ENCODE data around the gene DHPS.
"Not testable (repeated sequence)": the region's sequence is repeated elsewhere in the genome, so short reads cannot be mapped to it uniquely, and the experiment has no call there.

The DHPS gene

DNA sequence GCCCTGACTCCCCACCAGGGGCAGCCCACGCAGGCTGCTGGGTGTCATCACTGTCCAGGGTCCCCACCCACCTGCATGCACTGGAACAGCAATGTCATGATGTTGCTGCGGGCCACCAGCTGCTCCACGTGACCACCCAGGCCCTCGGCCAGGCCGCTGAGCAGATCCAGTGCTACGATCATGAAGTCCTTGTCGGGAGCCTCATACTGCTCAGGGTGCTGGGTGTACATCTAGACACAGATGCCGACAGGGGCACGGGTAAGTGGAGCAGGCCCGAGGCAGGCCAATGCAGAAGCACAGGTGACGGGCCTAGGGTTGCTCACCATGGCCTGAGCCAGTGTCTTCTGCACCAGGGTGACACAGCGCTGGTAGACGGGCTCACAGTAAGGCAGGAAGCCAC is 23.5 kb upstream of the DHPS start:
- no peak for DNase-seq

DNA sequence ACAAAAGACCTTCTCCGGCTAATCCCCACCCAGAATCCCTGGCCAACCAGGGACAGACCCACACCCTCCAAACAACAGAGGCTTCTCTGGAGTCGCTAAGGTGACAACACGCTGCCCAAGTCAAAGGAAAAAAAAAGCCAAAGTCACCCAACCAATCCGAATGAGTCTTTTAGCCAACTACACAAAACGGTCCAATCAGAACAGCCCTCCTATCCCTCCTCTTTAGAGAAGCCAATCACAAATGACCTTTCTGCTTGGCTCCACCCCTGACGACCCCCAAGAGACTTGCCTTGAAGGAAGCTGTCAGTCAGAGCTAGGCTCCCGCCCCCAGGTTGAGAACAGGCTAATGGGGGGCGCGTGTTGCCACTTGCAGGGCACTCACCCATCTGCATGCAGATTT is 21.4 kb upstream of the DHPS start:
- DNase-seq: no peak

DNA sequence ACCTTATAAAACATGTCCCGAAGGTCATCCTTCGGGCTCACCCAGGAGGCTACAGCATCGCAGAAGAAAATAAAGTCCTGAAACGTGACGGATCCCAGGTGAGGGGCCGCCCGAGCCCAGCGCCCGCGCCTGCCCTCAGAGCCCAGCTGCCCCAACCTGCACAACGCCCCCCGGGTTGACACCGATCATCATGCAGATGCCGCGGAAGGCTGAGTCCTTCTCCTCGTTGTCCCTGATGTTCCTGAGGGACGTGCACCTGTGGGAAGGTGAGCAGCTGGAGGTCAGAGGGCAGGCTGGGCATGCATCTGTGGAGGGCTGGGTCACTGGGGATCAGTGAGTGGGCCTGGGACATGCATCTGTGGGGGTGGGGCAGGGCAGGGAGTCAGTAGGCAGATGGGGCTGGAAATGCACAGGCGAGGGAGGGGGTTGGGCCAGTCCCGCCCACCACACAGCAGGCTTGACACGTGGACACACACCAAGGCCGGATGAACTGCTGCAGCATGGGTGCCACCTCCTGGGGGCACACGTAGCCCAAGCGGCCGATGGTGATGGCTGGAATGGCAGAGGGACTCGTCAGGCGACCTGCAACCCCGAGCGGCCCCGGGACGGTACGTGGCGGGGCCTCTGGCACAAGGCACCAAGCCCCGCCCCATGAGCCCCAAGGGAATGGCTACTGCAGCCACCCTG is 20.1 kb upstream of the DHPS start:
- no peak for DNase-seq

DNA sequence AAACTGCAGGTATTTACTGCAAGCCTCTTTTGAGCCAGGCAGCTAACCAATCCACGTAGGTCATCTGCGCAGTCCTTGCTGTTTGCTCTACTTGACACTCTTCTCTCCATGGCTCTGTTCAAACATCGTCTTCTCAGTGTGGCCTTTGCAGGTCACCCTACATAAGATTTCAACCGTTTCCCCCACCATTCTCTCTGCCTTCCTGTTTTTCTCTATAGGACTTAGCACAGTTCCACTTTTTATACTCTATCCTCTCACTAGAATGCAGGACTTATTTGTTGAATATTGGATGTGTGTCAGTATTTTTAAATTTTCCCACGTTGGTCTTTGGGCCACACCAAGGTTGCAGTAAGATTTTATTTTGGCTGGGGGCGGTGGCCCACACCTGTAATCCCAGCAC is 16.5 kb upstream of the DHPS start:
- no peak for DNase-seq

DNA sequence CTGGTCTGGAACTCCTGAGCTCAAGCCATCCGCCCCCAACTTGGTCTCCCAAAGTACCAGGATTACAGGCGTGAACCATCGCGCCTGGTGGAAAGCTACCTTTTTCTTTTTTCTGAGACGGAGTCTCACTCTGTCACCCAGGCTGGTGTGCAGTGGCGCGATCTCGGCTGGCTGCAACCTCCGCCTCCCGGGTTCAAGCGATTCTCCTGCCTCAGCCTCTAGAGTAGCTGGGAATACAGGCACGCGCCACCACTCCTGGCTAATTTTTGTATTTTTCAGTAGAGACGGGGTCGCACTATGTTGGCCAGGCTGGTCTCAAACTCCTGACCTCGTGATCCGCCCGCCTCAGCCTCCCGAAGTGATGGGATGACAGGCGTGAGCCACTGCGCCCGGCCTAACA is 15.7 kb upstream of the DHPS start:
- DNase-seq: not testable (repeated sequence)

DNA sequence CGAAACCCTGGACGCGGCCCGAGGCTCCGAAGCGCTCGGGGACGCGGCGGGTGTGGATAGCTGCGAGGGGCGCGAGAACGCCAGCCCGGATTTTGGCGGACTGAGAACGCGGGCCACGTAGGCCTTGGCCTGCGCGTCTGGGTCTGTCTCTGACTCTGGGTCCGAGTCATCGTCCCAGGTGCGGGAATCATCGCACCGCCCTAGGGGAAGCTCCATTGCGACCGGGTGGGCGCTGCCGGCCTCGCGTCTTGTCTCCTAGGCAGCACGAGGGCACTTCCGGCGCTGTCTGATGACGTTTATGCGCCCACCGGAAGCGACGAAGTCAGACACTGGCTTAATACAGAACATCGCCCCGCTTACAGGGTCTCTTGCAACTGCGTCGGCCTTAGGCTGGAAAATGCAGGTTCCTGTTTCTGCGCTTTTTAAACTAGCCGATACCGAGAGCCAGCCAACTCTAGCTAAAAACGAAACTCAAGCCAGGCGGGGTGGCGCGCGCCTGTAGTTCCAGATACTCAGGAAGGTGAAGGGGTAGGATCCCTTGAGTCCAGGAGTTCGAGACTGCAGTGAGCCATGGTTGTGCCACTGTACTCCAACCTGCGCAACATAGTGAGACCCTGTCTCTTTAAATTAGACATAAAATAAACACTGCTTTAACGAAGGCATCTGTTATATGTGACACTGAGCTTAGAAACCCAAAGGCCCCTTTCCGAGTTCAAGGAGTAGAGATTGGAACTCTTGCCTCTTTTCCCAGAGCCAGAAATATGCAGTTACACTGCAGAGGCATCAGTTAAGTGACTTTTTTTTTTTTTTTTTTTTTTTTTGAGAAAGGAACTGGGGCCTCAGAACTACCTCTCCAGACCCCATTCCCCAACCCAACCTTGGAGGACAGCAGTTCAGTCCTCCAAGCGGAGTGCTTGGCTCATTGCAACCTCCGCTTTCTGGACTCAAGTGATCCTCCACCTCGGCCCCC is 15.0 kb upstream of the DHPS start, which contains the start of gene FBXW9:
FBXW9 (minus strand) TSS at position 266 of the 970 bp plus-strand sequence; CDS start at position 216, 50 bp downstream.
- peak; percentile 96 for DNase-seq

DNA sequence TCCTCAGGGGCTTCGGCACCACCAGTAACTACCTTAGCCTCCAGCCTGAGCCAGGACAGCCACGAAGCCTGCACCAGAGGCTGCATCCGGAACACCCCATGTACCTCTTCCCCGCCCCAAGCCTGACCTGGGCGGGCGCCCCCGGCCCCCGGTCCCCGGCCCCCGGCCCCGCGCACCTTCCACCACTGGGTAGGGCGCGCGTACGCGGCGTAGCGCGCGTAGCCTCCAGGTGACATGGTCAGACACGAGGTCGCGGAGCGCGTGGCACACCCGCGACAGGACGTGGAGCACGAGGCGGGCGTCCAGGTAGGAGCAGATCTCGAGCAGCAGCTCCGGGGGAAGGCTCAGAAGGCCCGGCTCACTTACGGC is 14.3 kb upstream of the DHPS start:
- no peak for DNase-seq

DNA sequence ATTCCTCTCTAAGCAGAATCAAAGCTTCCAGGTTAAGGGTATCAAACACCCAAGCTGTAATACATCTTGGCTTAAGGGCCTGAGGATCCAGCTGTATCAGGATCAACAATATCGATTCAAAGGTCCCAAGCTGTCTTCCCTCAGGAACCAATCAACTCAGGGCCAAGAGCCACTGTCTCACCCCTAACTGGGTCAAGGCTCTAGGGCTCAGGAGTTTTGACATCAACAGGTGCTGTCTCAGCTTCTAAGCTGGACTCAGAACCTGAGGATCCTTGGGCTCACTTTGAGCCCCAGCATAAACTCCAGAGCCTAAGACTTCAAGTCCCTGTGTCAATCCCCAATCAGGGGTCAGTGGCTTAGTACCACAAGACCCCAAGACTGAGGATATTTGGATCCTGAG is 13.8 kb upstream of the DHPS start:
- DNase-seq: no peak

DNA sequence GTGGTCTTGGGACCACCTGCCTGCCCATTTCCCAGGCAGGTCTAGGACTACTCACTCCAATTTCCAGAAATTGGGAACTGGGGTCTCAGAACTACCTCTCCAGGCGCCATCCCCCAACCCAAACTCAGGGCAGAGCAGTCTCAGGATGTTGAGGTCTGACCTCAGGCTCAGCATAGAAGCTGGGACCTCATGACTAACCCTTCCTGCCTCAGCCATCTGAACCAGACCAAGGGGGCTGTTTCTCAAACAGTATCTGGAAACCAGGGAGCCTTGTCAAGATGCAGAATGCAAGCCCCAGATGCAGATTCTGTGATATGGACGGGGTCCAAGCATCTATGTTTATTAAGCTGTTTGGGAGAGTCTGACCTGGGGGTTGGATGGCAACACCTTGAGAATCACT is 13.4 kb upstream of the DHPS start:
- DNase-seq: no peak

DNA sequence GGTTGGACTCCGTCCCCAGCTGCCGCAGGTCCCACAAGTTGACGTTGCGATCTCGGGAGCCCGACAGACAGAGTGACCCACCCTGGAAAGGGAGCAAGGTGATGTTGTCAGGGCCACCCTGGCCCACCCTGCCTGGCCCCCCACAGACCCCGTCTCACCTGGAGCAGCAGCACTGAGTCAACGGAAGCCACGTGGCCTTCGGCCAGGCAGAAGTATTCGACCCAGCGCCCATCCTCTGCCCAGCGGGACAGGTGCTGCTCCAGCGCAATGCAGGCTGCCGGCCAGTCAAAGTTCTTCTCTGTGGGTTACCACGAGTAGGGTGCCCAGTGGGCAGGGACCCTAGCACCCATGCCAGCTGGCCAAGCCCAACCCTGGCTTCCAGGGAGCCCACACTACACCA is 13.0 kb upstream of the DHPS start:
- no peak for DNase-seq

DNA sequence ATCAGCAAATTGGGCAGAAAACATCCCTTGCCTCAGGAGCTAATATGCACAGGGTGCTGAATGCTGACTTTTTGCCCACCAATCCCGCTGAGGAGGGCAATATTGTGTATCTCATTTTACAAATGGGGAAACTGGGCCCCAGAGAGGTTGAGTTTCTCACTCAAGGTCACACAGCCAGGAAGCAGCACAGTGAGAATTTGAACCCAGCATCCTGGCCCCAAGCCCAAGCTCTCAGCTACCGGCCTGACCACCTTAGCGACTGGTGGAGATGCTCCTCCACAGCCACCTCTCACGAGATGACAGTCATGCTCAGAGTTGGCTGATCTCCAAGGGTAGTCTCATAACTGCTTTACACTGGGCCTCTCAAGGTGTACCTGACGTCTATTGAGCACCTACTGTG is 11.3 kb upstream of the DHPS start:
- DNase-seq: no peak

DNA sequence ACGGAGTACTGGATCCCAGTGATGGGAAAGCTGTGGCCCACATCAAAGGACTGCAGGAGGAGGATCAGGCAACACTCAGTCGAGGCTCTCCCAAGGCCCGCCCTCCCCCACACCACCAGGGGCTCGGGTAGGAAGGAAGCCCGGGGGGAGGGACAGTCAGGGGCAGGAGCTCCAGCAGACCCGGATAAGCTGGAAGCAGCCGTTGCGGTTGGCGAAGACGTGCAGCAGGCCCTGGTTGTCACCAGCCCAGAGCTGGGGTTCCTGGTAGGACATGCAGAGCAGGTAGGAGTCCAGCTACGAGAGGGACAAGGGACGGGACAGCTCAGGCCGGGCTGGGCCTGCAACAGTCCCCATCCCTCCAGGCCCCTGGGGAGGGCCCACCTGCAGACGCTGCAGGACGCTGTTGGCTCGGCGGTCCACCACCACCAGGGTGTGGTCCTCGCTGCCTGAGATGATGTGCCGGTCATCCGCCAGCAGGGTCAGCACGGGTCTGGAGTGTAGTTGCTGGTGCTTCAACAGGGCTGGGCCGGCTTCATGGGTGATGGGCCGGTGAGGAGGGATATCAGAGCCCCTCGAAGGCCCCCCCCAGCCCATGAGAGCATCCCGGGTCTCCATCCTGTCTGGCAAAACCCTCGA is 8.0 kb upstream of the DHPS start:
- DNase-seq: no peak

DNA sequence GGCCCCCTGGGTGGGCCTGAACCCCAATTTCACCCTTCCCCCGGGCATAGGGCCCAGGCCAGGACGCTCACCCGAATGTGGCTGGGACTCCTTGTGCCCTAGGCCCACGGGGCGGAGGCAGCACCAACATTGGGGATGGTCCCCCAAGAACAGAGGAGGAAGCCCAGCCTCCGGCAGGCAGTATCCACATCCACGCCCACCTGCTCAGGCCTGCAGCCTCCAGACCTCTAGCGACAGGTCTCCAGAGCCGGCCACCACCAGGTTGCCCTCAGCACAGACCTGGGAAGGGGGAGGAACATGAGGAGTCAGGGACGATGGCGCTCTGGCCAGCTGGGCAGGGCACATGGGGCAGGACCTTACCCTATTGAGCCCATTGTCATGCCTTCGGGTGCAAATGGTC is 7.3 kb upstream of the DHPS start:
- no peak for DNase-seq

DNA sequence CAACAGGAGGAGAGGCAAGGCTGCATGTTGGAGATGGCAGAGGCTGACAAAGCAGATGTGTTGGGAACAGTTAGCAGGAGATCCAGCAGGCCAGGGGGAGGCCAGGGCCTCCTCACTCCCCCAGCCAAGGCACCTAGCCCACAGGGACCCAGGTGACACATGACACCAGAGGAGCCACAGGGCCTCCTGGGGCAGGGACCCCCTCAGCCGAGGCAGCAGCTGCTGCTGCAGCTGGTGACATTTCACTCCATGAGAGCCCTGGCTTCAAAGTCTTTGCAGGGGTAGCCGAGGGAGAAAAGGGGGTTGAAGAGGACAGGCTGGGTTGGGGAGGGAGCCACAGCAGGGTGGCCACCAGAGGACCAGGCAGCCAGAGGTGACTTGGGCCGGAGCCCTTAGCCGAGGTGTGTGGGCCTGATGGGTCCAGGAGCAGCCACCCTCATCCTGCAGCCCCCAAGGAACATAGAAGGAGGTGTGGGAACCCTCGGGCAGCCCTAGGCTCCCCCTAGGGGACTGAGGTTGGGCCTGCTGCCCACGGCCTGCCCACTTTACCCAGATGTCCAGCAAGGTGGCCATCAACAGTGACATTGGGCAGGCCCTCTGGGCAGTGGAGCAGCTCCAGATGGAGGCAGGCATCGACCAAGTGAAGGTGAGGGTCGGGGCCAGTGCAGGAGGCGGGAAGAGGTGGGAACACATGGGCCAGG is 6.0 kb upstream of the DHPS start, which contains the start of gene GNG14:
GNG14 (plus strand) TSS at position 503 of the 701 bp plus-strand sequence; CDS start at position 554, 51 bp downstream.
- no peak for DNase-seq

DNA sequence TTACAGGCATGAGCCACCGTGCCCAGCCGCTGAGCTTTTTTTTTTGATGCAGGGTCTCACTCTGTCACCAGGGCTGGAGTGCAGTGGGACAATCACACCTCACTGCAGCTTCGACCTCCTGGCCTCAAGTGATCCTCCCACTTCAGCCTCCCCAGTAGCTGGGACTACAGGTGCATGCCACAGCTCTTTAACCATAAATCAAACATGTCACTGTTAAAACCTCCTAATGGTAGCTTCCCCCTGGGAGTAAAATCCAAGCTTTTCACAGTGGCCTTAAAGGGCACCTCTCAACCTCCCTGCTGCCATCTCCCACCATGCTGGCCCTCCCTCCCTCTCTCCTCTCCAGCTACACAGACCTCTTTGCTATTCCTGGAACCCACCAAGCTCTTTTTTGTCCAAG is 4.2 kb upstream of the DHPS start:
- no peak for DNase-seq

DNA sequence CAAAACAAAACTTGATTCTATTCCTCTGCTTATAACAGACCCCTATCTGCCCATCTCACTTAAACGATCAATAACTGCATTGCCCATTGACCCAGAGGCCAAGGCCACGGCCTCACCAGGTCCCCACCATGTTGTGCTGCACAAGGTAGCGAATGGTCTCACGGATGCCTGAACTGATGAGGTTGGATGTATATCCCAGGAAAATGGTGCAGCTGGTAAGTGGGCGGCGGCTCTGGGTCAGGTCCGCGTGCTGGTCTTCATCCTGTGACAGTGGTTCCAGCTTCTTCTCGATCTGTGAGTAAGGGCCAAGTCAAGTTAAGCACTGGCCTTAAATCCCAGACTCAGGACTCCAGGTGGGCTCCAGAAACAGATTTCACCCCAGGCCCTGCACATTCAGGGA is 1.6 kb downstream of the DHPS start:
- DNase-seq: no peak

DNA sequence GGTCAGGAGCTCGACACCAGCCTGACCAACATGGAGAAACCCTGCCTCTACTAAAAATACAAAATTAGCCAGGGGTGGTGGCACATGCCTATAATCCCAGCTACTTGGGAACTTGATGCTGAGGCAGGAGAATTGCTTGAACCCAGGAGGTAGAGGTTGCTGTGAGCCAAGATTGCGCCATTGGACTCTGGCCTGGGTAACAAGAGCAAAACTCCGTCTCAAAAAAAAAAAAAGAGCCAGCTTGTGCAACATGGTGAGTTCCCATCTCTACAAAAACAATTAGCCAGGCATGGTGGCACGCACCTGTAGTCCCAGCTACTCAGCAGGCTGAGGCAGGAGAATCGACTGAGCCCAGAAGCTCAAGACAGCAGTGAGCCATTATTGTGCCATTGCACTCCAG is 3.6 kb downstream of the DHPS start:
- DNase-seq: not testable (repeated sequence)

DNA sequence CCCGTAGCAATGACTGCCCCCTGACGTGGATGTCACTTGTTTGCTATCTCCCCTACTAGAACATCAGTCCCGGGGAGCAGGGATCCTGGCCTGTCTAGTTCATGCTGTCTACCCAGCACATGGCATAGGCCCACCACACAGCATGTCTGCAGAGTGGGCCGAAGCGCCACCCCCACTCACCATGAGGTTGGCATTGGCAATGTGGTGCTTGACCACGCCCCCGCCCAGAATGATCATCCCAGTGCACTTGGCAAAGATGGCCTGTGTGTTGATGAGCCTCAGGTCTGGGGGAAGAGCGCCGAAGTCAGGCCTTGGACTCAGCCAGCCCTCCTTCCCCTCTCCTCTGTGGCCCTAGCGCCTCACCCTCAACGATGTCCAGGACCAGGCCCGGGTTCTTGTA is 4.8 kb downstream of the DHPS start:
- no peak for DNase-seq

DNA sequence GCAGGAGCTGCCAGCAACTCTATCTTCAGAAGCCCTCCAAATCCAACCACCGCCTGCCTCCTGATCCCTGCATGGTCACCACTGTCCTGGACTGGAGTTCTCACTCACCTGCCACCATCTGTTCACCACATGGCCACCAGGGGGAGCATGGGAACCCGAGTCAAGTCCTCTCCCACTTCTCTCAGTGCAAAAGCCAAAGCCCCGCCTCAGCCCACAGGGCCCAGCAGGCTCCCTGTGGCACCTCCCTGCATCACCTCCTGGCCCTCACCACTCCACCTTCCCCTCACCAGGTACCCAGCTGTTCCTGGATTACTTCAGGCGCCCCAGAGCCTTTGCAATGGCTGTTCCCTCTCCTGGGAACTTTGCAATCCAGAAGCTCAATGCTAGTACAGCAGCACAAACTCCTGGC is 5.3 kb downstream of the DHPS start:
- peak; percentile 88 for DNase-seq

DNA sequence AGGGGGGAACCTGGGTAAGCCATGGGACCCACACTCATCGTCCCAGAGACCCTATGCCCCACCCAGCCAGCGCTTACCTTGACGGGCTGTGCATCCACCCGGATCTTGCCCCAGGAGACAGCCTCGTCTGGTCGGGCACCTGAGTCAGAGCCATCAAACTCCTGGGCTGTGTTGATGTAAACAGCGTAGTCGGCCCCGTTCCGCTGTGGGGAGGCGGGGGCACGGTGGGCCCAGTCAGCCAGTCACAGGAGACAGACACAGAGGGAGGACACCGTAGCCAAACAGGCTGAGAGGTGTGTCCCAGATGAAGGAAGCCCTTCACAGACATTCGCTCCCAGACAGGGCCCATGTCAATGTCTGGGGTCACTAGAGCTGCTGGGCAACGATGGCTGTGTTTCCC is 5.7 kb downstream of the DHPS start:
- DNase-seq: no peak

DNA sequence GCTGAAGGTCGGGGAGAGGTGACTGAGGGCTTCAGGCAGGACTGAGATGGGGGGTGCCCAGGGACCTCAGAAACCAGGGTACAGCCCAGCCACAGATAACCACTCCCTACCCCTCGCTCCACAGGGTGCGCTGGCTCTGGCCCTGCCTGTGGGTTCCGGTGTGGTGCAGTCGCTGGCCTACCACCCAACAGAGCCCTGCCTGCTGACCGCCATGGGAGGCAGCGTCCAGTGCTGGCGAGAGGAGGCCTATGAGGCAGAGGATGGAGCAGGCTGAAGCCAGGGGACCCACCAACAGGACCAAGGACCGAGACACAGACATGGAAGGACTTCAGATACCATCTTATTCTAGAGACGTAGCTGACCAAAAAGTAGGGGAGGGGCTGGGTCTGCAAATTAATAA is 6.3 kb downstream of the DHPS start:
- no peak for DNase-seq

DNA sequence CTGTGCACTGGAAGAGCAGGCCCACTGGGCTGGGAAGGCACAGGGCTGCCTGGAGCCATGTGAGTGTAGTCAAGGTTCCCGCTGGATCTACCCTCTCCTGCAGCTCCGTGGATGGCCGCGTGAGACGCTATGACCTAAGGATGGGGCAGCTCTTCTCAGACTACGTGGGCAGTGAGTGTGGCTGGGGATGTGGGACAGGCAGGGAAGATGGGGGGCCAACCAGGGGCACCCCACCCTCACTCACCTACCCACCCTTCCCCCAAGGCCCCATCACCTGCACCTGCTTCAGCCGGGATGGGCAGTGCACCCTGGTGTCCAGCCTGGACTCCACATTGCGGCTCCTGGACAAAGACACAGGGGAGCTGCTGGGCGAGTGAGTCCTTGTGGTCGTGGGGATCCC is 8.9 kb downstream of the DHPS start:
- DNase-seq: no peak

All from activated naive CD4-positive, alpha-beta T cell treated with anti-CD3 and anti-CD28 coated beads, Interleukin-2, amount 50 U/mL, for 16 hours (primary cell).